Muscle of leg (tissue), 11 donors: Measurements from ENCODE around the gene HPS1. TPM values are rescaled to one million over a fixed set of nuclear protein-coding genes. Genes with fewer than 3 reads are reported as not detected.

Source experiments
- DNase-seq: peaks from one replicate; pipeline ENCODE4 v3.0.0; 2013
- H3K27ac ChIP-seq: one replicate; pipeline ENCODE4 v1.5.1; 2013; ENCODE audit warnings: mild to moderate bottlenecking, low read length, control low read depth
- H3K27me3 ChIP-seq: one replicate; pipeline ENCODE4 v1.6.1; 2013; ENCODE audit warnings: low read length; ENCODE audit not compliant: control insufficient read depth, insufficient read depth
- H3K36me3 ChIP-seq: one replicate; pipeline ENCODE4 v1.6.1; 2013; ENCODE audit warnings: low read length; ENCODE audit not compliant: control insufficient read depth, insufficient read depth
- H3K4me1 ChIP-seq: one replicate; pipeline ENCODE4 v1.6.1; 2013; ENCODE audit warnings: low read length; ENCODE audit not compliant: control insufficient read depth, insufficient read depth
- H3K4me3 ChIP-seq: one replicate; pipeline ENCODE4 v1.5.1; 2013; ENCODE audit warnings: low read length, control low read depth
- H3K9me3 ChIP-seq: replicated peaks from 2 replicates; pipeline ENCODE4 v1.6.1; 2013; ENCODE audit warnings: low read depth, low read length; ENCODE audit not compliant: control insufficient read depth
- WGBS: methylation state at CpG from one replicate; pipeline ENCODE4 v1.1.5; 2013; ENCODE audit warnings: missing lambda C conversion rate; ENCODE audit not compliant: insufficient coverage; 5-methylcytosine and 5-hydroxymethylcytosine counted together
- polyA plus RNA-seq, 8 donors: library from polyadenylated mRNA; unstranded; fragments of 120-200 nt; gene quantifications; one replicate each; pipeline versions ENCODE4 v1.2.1 to v1.2.3, GENCODE V29; 2013; ENCODE audit warnings: inconsistent platforms in 1 of 8, low replicate concordance in 1 of 8; ENCODE audit not compliant: insufficient read length in 8 of 8, insufficient read depth in 1 of 8
- total RNA-seq: library from RNA; stranded (reverse); fragments of 120-200 nt; gene quantifications from one replicate; pipeline ENCODE4 v1.2.4, GENCODE V29; 2013

The HPS1 gene
- total and polyA plus RNA-seq, 9 donors: 9.7 to 24.3 (median 16.0) TPM

DNA sequence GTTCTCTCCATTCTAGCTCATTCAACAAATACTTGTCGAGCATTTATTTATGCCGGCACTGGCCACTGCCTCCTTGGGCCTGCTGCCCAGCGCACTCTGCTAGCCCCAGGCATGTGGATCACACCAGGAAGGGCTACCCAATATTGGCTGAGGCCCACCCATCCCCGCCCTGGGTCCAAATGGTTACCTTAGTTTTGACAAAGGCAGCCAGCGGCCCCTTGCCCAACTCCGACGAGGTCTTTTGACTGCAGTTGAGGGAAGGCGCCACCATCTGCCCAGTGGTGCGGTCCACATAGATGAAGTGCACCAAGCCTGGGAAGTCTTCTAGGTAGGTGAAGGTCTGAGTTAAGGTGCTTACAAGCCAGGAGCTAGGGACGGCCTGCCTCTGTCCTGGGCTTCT is 24.6 kb downstream of the HPS1 start:
- H3K27me3 ChIP-seq: no peaks in the 10 kb centered on the region
- DNase-seq: no peak
- WGBS: 90% methylated on average over 10 of the region's 10 CpGs
- H3K4me3 ChIP-seq: no peak overlapping the region
- H3K9me3 ChIP-seq: no peaks in the 10 kb centered on the region
- H3K27ac ChIP-seq: no peak overlapping the region
- no peaks in the 10 kb centered on the region for H3K4me1 ChIP-seq
- H3K36me3 ChIP-seq: peaks cover 59% of the 10 kb centered on the region

- Histone ChIP-seq H3K4me1 (peaks cover 4% of the 10 kb centered on the region), H3K27me3 (no peaks in the 10 kb centered on the region), H3K27ac (no peak overlapping the region), H3K9me3 (no peaks in the 10 kb centered on the region), H3K36me3 (peaks cover 57% of the 10 kb centered on the region), H3K4me3 (no peak overlapping the region)
- 48% methylated on average over 5 of the region's 9 CpGs for WGBS
- no peak for DNase-seq
These were observed 25.9 kb downstream of the HPS1 start for GRCh38 chr10:98420786-98421185.

- Histone ChIP-seq H3K4me3 (no peak overlapping the region), H3K4me1 (peaks cover 15% of the 10 kb centered on the region), H3K9me3 (no peaks in the 10 kb centered on the region), H3K36me3 (peaks cover 50% of the 10 kb centered on the region), H3K27ac (no peak overlapping the region), H3K27me3 (no peaks in the 10 kb centered on the region)
- 84% methylated on average over 15 of the region's 17 CpGs for WGBS
- DNase-seq: no peak
These were observed 27.1 kb downstream of the HPS1 start for GRCh38 chr10:98419469-98420261.

DNA sequence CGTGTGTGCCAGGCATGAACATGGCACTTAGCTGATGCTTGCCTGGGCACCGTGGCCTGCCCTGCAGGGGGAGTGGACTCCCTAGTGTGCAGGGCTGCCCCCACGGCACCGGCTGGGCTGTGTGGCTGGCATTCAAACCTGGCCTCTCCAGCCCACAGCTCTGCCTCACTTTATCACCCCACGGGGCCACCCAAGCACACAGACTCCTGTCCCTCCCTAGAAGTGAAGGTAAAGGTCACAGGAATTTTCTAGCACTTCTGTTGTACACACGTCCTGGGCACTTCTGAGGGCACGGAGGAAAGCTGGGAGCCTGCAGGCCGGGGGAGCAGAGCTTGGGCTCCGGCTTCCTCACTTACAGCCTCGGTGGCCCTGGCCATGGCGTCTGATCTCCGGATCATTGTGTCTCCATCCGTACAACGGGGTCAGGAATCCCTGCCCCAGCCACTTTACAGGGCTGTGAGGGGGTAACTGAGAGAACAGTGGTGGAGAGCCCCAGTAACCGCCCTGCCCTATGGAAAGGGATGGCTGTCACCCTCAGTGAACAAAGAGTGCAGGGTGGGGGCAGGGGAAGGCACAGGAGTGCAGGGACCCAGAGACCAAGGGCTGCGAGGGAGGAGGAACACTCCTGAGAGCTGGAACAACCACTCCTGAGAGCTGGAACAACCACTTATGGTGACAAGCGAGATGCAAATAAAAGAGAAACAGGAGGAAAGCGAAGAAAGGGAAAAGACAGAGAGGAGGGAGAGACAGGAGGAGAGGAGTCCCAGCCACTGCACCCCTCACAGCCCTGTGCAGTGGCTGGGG is 27.9 kb downstream of the HPS1 start:
- 89% methylated on average over 10 of the region's 18 CpGs for WGBS
- Histone ChIP-seq H3K36me3 (peaks cover 49% of the 10 kb centered on the region), H3K27ac (no peak overlapping the region), H3K4me1 (peaks cover 22% of the 10 kb centered on the region), H3K4me3 (no peak overlapping the region), H3K9me3 (no peaks in the 10 kb centered on the region), H3K27me3 (no peaks in the 10 kb centered on the region)
- DNase-seq: no peak

- no peak overlapping the region for H3K27ac ChIP-seq
- H3K27me3 ChIP-seq: no peaks in the 10 kb centered on the region
- WGBS: 87% methylated on average over 20 of the region's 21 CpGs
- peaks cover 22% of the 10 kb centered on the region for H3K4me1 ChIP-seq
- peaks cover 42% of the 10 kb centered on the region for H3K36me3 ChIP-seq
- no peak overlapping the region for H3K4me3 ChIP-seq
- no peak for DNase-seq
- H3K9me3 ChIP-seq: no peaks in the 10 kb centered on the region
These were observed 28.6 kb downstream of the HPS1 start for GRCh38 chr10:98417973-98418664.

GRCh38 chr10:98417481-98417959 is 29.2 kb downstream of the HPS1 start:
- H3K9me3 ChIP-seq: no peaks in the 10 kb centered on the region
- H3K4me3 ChIP-seq: no peak overlapping the region
- peaks cover 24% of the 10 kb centered on the region for H3K4me1 ChIP-seq
- 82% methylated on average over 14 of the region's 19 CpGs for WGBS
- no peak for DNase-seq
- H3K27me3 ChIP-seq: no peaks in the 10 kb centered on the region
- peaks cover 36% of the 10 kb centered on the region for H3K36me3 ChIP-seq
- H3K27ac ChIP-seq: no peak overlapping the region

DNA sequence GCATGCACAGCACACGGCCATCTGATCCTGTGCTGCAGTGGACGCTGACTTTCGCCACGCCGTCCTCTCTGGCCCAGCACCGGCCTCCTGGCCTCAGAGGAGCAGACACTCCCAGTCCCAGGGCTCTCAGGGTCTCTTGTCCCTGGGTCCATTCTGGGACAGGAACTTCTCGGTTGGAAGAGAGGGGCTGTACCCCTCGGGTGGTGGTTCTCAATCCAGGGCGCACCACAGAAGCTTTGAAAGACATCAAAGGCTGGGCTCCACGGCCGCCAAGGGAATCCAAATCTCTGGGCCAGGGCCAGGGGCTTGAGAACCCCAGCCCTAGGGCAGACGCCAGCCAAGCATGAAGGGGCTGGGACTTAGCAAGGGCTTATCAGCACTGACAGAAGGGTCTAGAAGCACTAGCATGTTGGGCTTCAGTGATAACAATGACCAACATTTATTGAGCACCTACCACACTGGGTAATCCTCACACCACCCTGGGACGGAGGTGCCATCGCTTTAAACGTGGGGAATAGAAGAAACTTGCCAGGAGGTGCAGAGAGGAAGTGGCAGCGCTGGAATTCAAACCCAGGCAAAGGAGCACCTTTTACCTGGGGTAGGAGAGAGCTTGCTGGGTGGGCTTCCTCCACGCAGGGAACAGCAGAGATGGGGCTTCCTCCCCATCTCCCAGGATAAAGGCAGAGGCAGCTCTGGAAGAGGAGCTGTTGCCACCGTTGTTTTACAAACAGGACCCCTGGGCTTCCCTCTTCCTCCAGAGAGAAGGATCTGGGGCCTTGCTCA is 29.9 kb downstream of the HPS1 start:
- Histone ChIP-seq H3K4me1 (peaks cover 31% of the 10 kb centered on the region), H3K9me3 (no peaks in the 10 kb centered on the region), H3K27me3 (no peaks in the 10 kb centered on the region), H3K4me3 (no peak overlapping the region), H3K36me3 (peaks cover 34% of the 10 kb centered on the region), H3K27ac (no peak overlapping the region)
- no peak for DNase-seq
- 86% methylated on average over 12 of the region's 18 CpGs for WGBS

GRCh38 chr10:98415731-98416119 is 31.0 kb downstream of the HPS1 start:
- WGBS: 54% methylated on average over 3 of the region's 8 CpGs
- Histone ChIP-seq H3K4me3 (no peak overlapping the region), H3K9me3 (no peaks in the 10 kb centered on the region), H3K36me3 (peaks cover 34% of the 10 kb centered on the region), H3K4me1 (peaks cover 39% of the 10 kb centered on the region), H3K27ac (no peak overlapping the region), H3K27me3 (no peaks in the 10 kb centered on the region)
- DNase-seq: peak; percentile 40

- Histone ChIP-seq H3K27me3 (no peaks in the 10 kb centered on the region), H3K4me1 (peaks cover 45% of the 10 kb centered on the region), H3K27ac (peak within 1 kb of the TSS; percentile 81), H3K9me3 (no peaks in the 10 kb centered on the region), H3K4me3 (peak within 1 kb of the TSS; percentile 73), H3K36me3 (peaks cover 33% of the 10 kb centered on the region)
- DNase-seq: peak; percentile 93
- WGBS: 36% methylated on average over 9 of the region's 25 CpGs
These were observed 31.6 kb downstream of the HPS1 start, which contains the start of gene PYROXD2 for GRCh38 chr10:98414932-98415730. TSS of gene PYROXD2 (minus strand) at chr10:98415182. CDS start at chr10:98415135, 47 bp downstream.
